Fibroblast of the aortic adventitia (primary cell): Measurements from ENCODE around the gene OR6X1. TPM values are rescaled to one million over a fixed set of nuclear protein-coding genes. Genes with fewer than 3 reads are reported as not detected.

Source experiments
- DNase-seq: peaks from one replicate; pipeline ENCODE4 v3.0.0-alpha.2; 2010; ENCODE audit warnings: low read depth
- H3K4me3 ChIP-seq: 2 replicates; pipeline ENCODE4 v1.5.1; 2011; ENCODE audit warnings: low read depth, mild to moderate bottlenecking, control low read depth, low read length, moderate library complexity
- total RNA-seq: library from RNA; depleted of rRNA; stranded (reverse); fragments of >200 nt; gene quantifications from 2 replicates; pipeline ENCODE4 v1.2.3, GENCODE V29; 2012; ENCODE audit warnings: low replicate concordance
- TF ChIP-seq, protein P1 (sequence below): IDR thresholded peaks from 2 replicates; pipeline ENCODE4 v1.5.1; 2011; ENCODE audit warnings: mild to moderate bottlenecking, low read length, control low read depth, inconsistent platforms; ENCODE audit not compliant: insufficient read depth

OR6X1 gene
- total RNA-seq, 1 donor = not detected

DNA sequence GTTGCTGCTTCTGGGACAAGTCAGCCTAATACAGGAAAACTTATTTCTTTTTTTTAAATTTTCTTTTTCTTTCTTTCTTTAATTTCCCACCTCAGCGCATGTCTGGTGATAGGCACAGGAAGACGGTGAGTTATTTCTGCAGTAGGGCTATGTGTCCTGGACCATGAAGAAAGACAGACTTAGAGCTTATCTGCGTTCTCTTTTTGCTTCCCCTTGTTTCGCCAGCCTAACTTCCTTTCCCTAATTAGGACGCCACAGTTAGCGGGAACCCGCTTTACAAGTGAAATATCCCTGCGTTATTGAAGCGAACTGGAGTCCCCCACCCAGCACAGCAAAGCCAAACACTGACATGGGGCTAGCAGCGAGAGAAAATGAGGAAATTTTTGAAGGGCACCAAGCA, 43.2 kb upstream of the OR6X1 start:
- no peak for DNase-seq
- TF ChIP-seq, protein P1, sequence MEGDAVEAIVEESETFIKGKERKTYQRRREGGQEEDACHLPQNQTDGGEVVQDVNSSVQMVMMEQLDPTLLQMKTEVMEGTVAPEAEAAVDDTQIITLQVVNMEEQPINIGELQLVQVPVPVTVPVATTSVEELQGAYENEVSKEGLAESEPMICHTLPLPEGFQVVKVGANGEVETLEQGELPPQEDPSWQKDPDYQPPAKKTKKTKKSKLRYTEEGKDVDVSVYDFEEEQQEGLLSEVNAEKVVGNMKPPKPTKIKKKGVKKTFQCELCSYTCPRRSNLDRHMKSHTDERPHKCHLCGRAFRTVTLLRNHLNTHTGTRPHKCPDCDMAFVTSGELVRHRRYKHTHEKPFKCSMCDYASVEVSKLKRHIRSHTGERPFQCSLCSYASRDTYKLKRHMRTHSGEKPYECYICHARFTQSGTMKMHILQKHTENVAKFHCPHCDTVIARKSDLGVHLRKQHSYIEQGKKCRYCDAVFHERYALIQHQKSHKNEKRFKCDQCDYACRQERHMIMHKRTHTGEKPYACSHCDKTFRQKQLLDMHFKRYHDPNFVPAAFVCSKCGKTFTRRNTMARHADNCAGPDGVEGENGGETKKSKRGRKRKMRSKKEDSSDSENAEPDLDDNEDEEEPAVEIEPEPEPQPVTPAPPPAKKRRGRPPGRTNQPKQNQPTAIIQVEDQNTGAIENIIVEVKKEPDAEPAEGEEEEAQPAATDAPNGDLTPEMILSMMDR = no peak
- no peak overlapping the region for H3K4me3 ChIP-seq

DNA sequence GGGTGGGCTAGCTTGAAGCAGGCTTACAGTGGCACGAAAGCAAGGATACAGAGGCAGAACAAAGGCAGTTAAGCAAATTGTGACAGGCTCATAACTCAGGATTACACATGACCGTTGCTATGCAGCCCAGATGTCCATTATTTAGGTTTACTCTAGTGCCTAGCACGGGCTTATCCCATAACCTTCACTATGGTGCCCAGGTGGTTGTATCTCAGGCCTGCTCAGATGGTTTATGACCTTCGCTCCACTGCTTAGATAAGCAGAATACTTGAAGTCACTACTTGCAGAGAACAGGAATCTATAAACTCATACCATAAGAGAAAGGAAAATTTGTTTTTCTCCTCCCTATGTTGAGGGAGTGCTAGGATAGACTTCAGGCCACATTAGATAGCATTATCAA, 42.8 kb upstream of the OR6X1 start:
- DNase-seq = no peak
- no peak overlapping the region for H3K4me3 ChIP-seq
- TF ChIP-seq, protein P1 = no peak

DNA sequence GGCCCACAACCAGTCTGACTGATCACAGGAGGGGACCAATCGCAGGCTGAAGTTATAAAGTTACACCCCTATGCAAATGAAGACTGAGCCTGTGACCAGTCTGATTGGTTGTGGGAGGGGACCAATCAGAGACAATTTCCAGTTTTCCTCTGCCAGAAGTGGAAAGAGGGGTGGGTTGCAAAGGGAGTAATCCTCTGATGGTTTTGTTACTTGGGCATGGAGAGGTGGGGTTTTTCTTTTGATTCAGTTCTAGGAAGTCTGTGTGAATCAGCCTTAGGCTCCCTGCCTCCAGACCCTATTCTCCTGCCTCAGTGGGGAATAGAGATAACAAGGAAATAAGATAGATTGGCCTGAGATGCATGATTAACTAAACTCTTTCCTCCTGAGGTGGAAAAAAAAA, 41.9 kb upstream of the OR6X1 start:
- TF ChIP-seq, protein P1 = no peak
- no peak overlapping the region for H3K4me3 ChIP-seq
- DNase-seq = no peak

DNA sequence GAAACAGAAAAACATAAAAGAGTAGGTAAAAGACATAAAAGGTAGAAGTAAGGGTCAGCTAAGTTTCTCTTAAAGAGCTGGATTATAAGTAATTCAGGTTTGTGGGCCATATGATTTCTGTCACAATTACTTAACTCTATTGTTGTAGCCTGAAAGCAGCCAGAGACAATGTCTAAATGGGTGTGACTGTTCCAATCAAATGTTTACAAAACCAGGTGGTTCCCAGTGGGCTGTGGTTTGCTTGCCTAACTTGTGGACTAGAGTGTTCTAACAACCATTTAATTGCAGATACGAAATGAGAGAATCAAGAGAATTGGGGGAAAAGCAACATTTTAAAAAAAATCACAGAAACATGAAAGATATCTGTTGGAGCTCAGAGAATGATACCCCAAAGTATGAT, 29.2 kb upstream of the OR6X1 start:
- DNase-seq = no peak

DNA sequence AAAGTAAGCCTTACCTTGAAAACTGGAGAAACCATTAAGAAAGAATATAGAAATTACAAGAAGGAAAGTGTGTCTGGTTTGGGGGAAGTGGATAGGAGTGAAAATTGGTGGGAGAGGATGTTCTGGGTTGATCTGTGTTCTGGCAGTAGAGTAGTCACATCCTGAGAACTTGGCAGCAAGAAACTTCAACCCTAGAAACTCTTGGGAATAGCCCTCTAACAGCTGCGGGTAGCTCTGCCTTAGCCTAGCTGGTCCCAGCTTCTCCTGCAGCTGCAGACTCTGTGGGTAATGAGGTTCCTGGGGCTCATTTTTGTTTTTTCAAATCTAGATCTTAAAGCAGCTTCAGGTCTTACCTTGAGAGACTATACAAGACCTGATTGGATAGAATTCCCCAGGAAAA, 24.2 kb upstream of the OR6X1 start:
- DNase-seq = no peak
- H3K4me3 ChIP-seq = no peak overlapping the region
- TF ChIP-seq, protein P1 = no peak

More for the DNA sequence above, 29.2 kb upstream of the OR6X1 start:
- TF ChIP-seq, protein P1 = no peak
- H3K4me3 ChIP-seq = no peak overlapping the region

DNA sequence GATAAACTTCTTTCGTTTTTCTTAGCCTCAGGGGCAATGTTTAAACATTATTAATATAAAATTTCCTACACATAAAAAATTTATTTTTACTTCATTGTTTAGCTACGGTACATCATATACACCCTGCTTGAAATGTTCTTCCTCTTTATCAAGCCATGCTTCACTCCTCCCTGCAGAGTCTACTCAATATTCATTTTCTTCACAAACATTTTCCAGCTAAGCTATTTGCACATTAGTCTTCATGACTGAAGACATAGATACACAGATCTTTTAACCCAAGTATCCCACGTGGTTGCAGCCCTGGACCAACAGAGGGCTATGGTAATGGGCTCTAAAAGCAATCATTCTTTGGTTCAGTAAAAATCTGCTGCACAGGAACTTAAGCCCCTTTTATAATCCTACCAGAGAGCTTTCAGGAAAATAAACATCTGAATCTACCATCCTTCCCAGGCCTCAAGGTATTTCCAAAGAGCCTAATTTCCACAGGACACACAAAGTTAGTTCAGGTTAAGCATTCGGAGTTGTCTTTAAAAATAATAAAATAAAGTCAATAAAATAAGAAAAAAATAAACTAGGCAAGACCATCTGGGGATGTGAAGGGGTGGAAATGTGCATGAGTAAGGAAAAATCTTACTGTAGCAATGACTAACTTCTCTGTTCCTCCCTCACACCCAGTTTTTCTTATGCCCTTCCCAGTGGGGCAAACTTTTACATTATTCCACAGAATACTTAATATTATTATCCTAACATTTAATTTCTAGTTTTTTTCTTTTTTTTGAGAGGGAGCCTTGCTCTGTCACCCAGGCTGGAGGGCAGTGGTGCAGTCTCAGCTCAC, 21.6 kb upstream of the OR6X1 start:
- TF ChIP-seq, protein P1 = no peak
- no peak overlapping the region for H3K4me3 ChIP-seq
- no peak for DNase-seq
